Endothelial cell of umbilical vein (primary cell): Measurements from ENCODE around the gene FOXE1. TPM values are rescaled to one million over a fixed set of nuclear protein-coding genes. Genes with fewer than 3 reads are reported as not detected.

Source experiments
- BruUV-seq: library from RNA; stranded (reverse); fragments of 400-500 nt; replicated peaks from 2 replicates; lab custom pipeline; 2021; lab: Mats Ljungman, UMichigan
- CTCF ChIA-PET: fragments of 300-600, 350-600 bp; sonication (Branson Sonifier 250); formaldehyde crosslinking; loops from one replicate; lab custom pipeline; 2021; ENCODE audit warnings: antibody characterized with exemption, inconsistent platforms; lab: Charles Lee
- POLR2A ChIA-PET: fragments of 300-600, 350-600 bp; sonication (Branson Sonifier 250); formaldehyde crosslinking; loops from one replicate; lab custom pipeline; 2021; ENCODE audit warnings: antibody characterized with exemption, inconsistent platforms; lab: Charles Lee
- DNase-seq: peaks from one replicate; pipeline ENCODE4 v3.0.0-alpha.2; 2011; ENCODE audit warnings: low read depth, low spot score
- FAIRE-seq: peaks from 2 replicates; lab custom pipeline; 2011; peaks lifted over from hg19 to GRCh38; lab: Jason Lieb, UNC
- H2AFZ ChIP-seq: 2 replicates; pipeline ENCODE4 v1.6.0; 2012; ENCODE audit warnings: low read depth, low read length, control low read depth, inconsistent platforms
- H3K27ac ChIP-seq: 2 replicates; pipeline ENCODE4 v1.5.1; 2011; ENCODE audit warnings: low read depth, mild to moderate bottlenecking, control low read depth, low read length, moderate library complexity; ENCODE audit not compliant: insufficient read depth
- H3K27me3 ChIP-seq, 2 experiments: 2 replicates each; pipeline versions ENCODE4 v1.6.0 to v1.6.1; 2011; ENCODE audit warnings: low read length in 2 of 2, mixed read lengths in 1 of 2; ENCODE audit not compliant: control insufficient read depth in 2 of 2, insufficient read depth in 2 of 2
- H3K36me3 ChIP-seq, 2 experiments: 2 replicates in 1 of 2; 3 replicates in 1 of 2; pipeline ENCODE4 v1.5.1; 2011; ENCODE audit warnings: low read length in 2 of 2, mild to moderate bottlenecking in 1 of 2, moderate library complexity in 1 of 2; ENCODE audit not compliant: control insufficient read depth in 2 of 2, insufficient read depth in 2 of 2; ENCODE audit errors: extremely low read depth in 1 of 2
- H3K4me1 ChIP-seq: 3 replicates; pipeline ENCODE4 v1.5.1; 2011; ENCODE audit warnings: mild to moderate bottlenecking, low read length; ENCODE audit not compliant: control insufficient read depth, insufficient read depth; ENCODE audit errors: extremely low read depth
- H3K4me2 ChIP-seq: 2 replicates; pipeline ENCODE4 v1.6.1; 2011; ENCODE audit warnings: low read length, control low read depth, mixed read lengths; ENCODE audit not compliant: insufficient read depth
- H3K4me3 ChIP-seq, 3 experiments: fragments of 200-600 bp in 1 of 3; sonication (generic), shearing (Covaris generic) in 1 of 3; replicated peaks in 1 of 3; 2 replicates each; pipeline ENCODE4 v1.5.1; 2011 to 2016; ENCODE audit warnings: control low read depth in 3 of 3, low read length in 3 of 3, mild to moderate bottlenecking in 2 of 3, inconsistent platforms in 1 of 3, low read depth in 1 of 3, moderate library complexity in 1 of 3; ENCODE audit not compliant: insufficient read depth in 1 of 3
- H3K79me2 ChIP-seq: 2 replicates; pipeline ENCODE4 v1.6.0; 2012; ENCODE audit warnings: low read length, inconsistent platforms; ENCODE audit not compliant: control insufficient read depth, insufficient read depth
- H3K9ac ChIP-seq: replicated peaks from 2 replicates; pipeline ENCODE3; 2011; ENCODE audit warnings: low read length, control low read depth; ENCODE audit not compliant: insufficient read depth; ENCODE audit errors: extremely low read depth
- H3K9me1 ChIP-seq: replicated peaks from 3 replicates; pipeline ENCODE4 v1.6.0; 2011; ENCODE audit warnings: mild to moderate bottlenecking, low read length; ENCODE audit not compliant: control insufficient read depth, insufficient read depth; ENCODE audit errors: extremely low read depth
- H3K9me3 ChIP-seq: replicated peaks from 2 replicates; pipeline ENCODE4 v1.5.1; 2012; ENCODE audit warnings: low read length, inconsistent platforms; ENCODE audit not compliant: control insufficient read depth, insufficient read depth
- H4K20me1 ChIP-seq: replicated peaks from 2 replicates; pipeline ENCODE3; 2011; ENCODE audit warnings: mild to moderate bottlenecking, low read length; ENCODE audit not compliant: control insufficient read depth, insufficient read depth; ENCODE audit errors: extremely low read depth
- CTCF ChIP-seq, 2 donors: IDR thresholded peaks; 1 replicate in 1 of 2; 2 replicates in 1 of 2; pipeline ENCODE4 v1.5.1; 2011; ENCODE audit warnings: low read length in 2 of 2, mild to moderate bottlenecking in 2 of 2, moderate library complexity in 2 of 2, control low read depth in 1 of 2, inconsistent platforms in 1 of 2, low read depth in 1 of 2; ENCODE audit not compliant: insufficient read depth in 1 of 2; ENCODE audit errors: extremely low read depth in 1 of 2
- EZH2 ChIP-seq: IDR thresholded peaks from 2 replicates; pipeline ENCODE4 v1.6.1; 2012; ENCODE audit warnings: borderline replicate concordance, low read depth, mild to moderate bottlenecking, moderate library complexity, low read length, inconsistent platforms; ENCODE audit not compliant: severe bottlenecking
- FOS ChIP-seq: IDR thresholded peaks from 2 replicates; pipeline ENCODE4 v1.6.1; 2011; ENCODE audit warnings: mild to moderate bottlenecking, low read length, moderate library complexity, borderline replicate concordance; ENCODE audit not compliant: insufficient read depth
- GATA2 ChIP-seq: IDR thresholded peaks from 2 replicates; pipeline ENCODE4 v1.7.0; 2011; ENCODE audit warnings: low read depth, mild to moderate bottlenecking, moderate library complexity, mixed read lengths, low read length; ENCODE audit not compliant: insufficient read length, insufficient read depth
- JUN ChIP-seq: IDR thresholded peaks from 2 replicates; pipeline ENCODE4 v1.6.1; 2011; ENCODE audit warnings: borderline replicate concordance, low read depth; ENCODE audit not compliant: insufficient read length, insufficient read depth
- MYC ChIP-seq: IDR thresholded peaks from one replicate; pipeline ENCODE4 v1.6.1; 2011; ENCODE audit warnings: mild to moderate bottlenecking, low read depth, low read length
- POLR2A ChIP-seq: IDR thresholded peaks from 2 replicates; pipeline ENCODE4 v1.6.1; 2012; ENCODE audit warnings: low read depth, mild to moderate bottlenecking, control low read depth, low read length
- POLR2AphosphoS5 ChIP-seq: IDR thresholded peaks from 2 replicates; pipeline ENCODE4 v1.6.1; 2012; ENCODE audit warnings: low read depth, mild to moderate bottlenecking, control low read depth, low read length, moderate library complexity; ENCODE audit not compliant: insufficient read depth
- dilution Hi-C: fragments of 300-500 bp; cut with MboI; formaldehyde crosslinking; loops from one replicate; pipeline ENCODE4 v1.15.0; 2019; ENCODE audit warnings: low sequenced_read_pairs; ENCODE audit not compliant: extremely low pct_ligation_motif_present
- intact Hi-C: fragments of 100-400 bp; cut with micrococcal nuclease; formaldehyde crosslinking; loops from one replicate; pipeline ENCODE4 v1.10.0; 2022
- polyA plus RNA-seq, 4 experiments: library from polyadenylated mRNA; depleted of rRNA in 3 of 4; stranded (reverse) in 3 of 4; unstranded in 1 of 4; fragments of >200 nt; gene quantifications; 2 replicates each; pipeline versions ENCODE4 v1.2.1 to v1.2.3, GENCODE V29; 2011 to 2012; ENCODE audit warnings: missing spikeins in 1 of 4
- total RNA-seq: library from RNA; stranded (reverse); gene quantifications from 2 replicates; pipeline ENCODE4 v1.2.3, GENCODE V29; 2021
- TF ChIP-seq, protein P1 (sequence below): IDR thresholded peaks from 2 replicates; pipeline ENCODE4 v1.6.1; 2011; ENCODE audit not compliant: insufficient read depth, insufficient read length

The FOXE1 gene
- total and polyA plus RNA-seq, 2 donors (not counting 3 experiments of a cell fraction or from before 2014, with no cell fraction given): not detected

DNA sequence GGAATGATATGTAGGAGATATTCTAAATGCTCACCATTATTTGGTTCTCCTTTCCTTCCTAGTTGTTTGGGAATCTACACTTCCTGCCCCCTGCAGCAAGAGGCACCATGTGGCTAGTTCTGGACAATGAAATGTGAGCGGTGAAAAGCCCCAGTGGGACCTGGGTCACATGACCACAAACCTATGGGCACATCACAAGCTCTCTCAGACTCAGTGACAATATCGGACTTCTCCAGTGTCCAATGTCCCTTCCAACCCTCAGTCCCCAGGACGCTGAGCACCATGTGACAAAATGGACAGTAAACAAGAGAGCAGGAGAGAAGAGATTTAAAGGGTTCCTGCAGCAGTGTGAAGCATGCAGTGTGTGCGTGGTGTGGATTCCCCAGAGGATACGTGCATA is 44.6 kb upstream of the FOXE1 start:
- Histone ChIP-seq H3K27me3 (peaks cover 17 to 30% of the 10 kb centered on the region in 2 experiments), H3K4me2 (peak overlapping the region; percentile 41), H4K20me1 (no peaks in the 10 kb centered on the region), H3K4me1 (peaks cover 12% of the 10 kb centered on the region), H3K9ac (no peak overlapping the region), H3K4me3 (no peak overlapping the region), H2AFZ (no peak overlapping the region), H3K9me3 (no peaks in the 10 kb centered on the region), H3K79me2 (no peaks in the 10 kb centered on the region), H3K36me3 (no peaks in the 10 kb centered on the region), H3K27ac (no peak overlapping the region), H3K9me1 (no peaks in the 10 kb centered on the region)
- dilution Hi-C loops: no loop called here
- POLR2A ChIA-PET: no interaction called here
- intact Hi-C loops: no loop called here
- DNase-seq (no peak), FAIRE-seq (no peak)
- TF ChIP-seq EZH2: no peak
- TF ChIP-seq FOS: no peak
- TF ChIP-seq POLR2A: no peak
- no peak for TF ChIP-seq JUN
- TF ChIP-seq MYC: no peak
- no peak for TF ChIP-seq POLR2AphosphoS5
- TF ChIP-seq CTCF (IDR thresholded peaks at IDR 0.05; ENCODE audit: extremely low read depth in 1 of 2, insufficient read depth in 1 of 2, low read depth in 1 of 2, low read length in 2 of 2): no peak
- no peak for TF ChIP-seq GATA2
- TF ChIP-seq, protein P1, sequence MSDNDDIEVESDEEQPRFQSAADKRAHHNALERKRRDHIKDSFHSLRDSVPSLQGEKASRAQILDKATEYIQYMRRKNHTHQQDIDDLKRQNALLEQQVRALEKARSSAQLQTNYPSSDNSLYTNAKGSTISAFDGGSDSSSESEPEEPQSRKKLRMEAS: no peak
- CTCF ChIA-PET: interaction anchor here (0.9 kb wide), 1 partner anchor 89 kb away, joined by 3 read pairs; no protein-coding TSS in a partner anchor
- no TSS peak for BruUV-seq
